HG03354 (cell line): ENCODE results near the gene KRT24.
"Not testable (repeated sequence)": the region's sequence is repeated elsewhere in the genome, so short reads cannot be mapped to it uniquely, and the experiment has no call there.

Experiments used
- ATAC-seq: cut with Tn5 transposase; IDR thresholded peaks from one replicate; pipeline ENCODE4 v1.9.1; 2021; ENCODE audit warnings: mild to moderate bottlenecking; ENCODE audit not compliant: unreplicated experiment, poor library complexity, severe bottlenecking

Gene KRT24

DNA sequence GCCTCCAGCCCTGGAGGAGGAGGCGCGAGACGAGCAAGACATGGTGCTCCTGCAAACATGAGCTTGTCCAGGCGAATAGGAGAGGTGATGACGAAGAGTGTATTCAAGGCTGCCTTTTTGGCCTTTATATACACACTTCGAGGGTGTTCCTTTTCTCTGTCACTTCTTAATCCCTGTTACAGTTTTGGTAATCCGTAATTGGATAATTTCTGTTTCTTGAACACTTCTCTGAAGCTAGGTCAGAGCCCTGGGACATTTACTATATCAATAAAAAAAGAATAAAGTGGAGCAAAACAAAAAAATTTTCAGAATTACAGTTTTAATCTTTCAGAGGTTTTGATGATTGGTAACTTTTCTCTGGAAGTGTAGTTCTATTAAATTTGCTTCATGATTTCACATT, at the start of gene KRT24:
Gene KRT24 (minus strand): TSS at position 101 of the 400 bp plus-strand sequence. CDS start 59 bp downstream, at position 42.
- ATAC-seq, result no peak

DNA sequence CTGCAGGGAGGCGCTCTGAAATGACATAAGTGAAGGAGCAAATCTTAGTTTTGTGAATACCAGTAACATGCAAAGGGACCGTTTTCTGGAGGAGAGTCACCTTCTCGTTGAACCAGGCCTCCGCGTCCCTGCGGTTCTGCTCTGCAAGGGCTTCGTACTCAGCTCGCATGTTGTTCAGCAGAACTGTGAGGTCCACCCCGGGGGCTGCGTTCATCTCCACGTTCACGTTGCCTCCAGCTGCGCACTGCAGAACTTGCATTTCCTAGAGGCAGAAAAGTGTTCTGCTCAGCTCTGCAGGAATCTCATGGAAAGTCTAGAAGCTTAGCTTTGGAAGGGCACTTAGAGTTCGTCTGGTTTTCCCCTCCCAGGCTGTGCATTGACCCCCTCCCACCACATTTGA, 47.5 kb upstream of the KRT24 start:
- ATAC-seq, result no peak

DNA sequence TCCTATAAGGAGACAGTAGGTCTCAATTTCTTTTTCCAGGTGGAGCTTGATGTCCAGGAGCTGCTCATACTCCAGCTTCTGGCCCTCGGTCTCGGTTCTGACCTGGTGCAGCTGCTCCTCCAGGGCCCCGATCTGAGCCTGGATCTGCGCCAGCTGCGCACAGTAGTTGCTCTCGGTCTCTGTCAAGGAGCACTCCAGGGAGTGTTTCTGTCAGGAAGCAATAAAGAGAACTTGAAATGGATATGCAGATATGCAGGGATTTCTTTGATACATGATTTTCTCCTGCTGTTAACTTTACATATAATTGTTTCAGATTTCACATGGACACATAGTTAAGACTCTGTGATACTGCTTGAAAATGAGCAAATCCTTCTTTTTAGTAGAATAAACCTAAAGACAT, 46.8 kb upstream of the KRT24 start:
- ATAC-seq, result no peak

DNA sequence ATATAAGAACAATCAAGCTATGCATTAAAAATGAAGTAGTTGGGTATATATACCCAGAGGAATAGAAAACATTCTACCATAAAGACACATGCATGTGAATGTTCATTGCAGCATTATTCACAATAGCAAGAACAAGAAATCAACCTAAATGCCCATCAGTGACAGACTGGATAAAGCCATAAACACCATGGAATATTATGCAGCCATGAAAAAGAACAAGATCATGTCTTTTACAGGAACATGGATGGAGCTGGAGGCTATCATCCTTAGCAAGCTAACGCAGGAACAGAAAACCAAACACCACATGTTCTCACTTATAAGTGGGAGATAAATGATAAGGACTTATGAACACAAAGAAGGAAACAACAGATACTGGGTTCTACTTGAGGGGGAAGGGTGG, 45.1 kb upstream of the KRT24 start:
- not testable (repeated sequence) for ATAC-seq

DNA sequence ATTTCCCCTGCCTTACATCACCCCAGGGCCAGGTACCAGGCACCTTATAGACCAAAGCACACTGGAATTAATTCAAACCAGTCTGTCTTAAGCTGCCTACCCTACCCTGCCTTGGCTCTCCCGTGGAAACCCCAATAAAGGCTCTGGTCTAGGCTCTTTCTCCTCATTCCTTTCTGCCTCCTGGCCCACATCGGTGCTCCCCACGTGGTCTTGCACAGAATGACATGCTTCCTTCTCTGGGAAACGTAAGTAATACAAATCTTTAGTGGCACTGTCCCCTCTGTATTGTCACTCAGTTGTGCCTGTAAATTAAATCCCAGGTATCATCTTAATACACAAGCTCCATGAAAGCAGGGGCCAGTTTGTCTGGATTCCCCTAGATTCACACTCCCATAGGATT, 35.0 kb upstream of the KRT24 start:
- ATAC-seq, result no peak

DNA sequence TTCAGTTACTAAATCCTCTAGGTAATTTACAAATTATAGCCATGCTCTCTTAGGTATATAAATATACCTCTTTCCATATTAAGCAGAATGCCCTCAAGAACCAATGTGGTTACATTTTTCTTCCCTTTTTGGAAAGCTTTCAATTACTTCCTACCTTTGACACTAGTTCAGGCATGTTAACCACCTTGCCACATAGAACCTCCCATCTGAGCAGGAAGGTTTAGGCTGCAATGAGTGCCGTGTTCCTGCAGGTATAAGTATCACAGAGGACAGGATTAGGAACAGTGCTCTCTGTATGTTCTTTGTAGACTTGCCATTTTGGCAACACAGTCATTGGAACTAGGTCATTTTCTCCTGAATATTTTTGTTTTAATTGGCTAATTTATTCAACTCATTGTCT, 31.5 kb upstream of the KRT24 start:
- no peak for ATAC-seq

DNA sequence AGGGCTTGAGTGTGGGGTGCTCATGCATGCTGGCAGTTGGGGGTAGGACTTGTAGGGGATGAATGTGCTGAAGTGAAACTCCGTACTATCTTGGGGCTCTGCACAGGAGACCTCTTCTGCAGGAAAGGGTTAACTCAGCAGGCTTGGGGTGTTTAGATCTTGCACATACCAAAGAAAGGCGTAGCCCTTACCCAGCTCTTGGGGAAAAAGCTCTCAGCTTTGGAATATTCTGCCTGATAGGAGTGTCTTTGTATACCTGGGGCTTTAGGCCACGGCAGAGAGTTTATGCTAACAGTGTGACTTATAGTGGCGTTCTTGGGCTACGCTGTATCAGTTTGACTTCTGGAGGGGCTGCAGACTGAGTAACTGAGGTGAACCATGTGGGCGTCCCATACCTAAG, 30.5 kb upstream of the KRT24 start:
- ATAC-seq, result no peak

DNA sequence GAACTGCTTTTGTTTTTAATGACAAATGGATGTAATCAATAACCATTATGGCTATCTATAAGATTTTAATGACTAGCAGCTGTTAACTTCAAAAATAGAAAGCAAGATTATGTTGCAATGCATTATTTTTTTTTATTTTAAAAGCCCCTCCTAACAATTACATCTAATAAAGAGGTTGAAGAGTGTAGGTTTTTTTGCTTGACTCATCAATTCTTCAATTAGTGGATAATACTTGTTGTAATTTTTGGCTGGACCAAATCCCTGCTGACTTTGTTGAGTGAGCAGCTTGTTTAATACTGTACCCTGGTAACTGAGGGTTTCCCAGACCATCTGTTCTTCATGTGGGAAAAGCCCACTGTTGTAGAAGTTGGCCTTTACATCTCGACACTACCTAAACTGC, 27.4 kb upstream of the KRT24 start:
- ATAC-seq, result no peak

DNA sequence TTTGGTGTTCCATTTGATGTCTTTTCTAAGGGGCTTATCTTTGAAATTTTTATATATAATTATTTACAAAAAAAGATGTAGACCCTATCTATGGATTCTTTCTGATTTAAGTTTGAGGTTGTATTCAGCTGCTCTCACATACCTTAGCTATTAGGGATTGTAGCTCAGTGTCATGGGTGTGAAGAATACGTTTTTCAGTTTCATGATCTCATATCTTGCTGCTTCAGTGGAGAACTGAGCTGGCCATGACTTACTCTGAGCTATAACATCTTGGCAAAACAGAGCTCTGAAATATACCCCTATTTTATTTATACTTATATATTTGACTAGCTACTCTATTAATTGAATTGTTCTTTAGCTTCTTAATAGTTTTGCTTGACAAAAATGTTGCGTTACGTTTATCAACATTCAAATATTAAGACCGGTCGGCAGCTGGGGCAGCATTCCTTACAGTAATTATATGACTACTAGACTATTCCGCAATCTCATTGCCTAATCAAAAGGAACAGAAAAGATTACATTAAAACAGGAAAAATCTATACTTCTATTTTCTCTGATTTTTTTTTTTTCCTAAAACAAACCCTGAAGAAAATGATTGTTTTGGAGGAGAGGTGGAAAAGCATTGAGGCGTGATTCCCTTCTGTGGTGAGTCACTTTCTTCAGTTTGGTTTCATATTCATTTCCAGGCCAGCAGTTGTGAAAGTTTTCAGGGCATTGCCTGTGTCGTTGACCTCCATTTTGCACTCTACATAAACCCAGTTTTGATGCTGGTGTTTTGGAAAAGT, 24.1 kb upstream of the KRT24 start:
- no peak for ATAC-seq

DNA sequence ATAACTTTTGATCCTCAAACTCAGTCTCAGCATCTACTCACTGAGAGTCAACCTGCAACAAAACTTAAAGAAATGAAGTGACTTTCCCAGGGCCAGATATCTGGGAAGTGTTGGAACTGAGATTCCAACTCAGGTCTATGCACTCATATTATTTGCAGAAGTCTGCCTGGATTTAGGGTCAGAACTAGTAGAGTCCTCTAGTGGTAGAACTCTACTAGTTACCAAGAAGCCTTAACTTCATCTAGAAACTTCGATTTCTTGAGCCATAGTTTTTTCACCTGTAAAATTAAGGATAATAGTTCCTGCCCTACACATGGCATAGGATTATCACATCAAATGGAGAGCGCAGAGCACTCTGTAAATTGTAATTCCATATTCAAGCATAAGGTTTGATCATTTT, 23.4 kb upstream of the KRT24 start:
- ATAC-seq, result no peak

DNA sequence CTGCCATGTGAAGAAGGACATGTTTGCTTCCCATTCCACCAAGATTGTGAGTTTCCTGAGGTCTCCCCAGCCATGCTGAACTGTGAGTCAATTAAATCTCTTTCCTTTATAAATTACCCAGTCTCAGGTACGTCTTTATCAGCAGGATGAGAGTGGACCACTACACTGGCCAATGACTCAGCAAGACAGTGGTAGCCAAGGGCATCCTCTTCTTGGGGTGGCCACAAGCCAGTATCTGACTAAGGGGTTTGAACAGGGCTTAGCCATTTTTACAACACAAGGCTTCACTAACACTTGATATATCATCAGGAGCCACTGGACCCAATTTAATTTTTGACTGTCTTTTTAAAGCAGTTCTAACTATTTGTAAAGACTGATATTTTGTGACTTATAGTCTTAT, 21.1 kb upstream of the KRT24 start:
- ATAC-seq, result no peak

DNA sequence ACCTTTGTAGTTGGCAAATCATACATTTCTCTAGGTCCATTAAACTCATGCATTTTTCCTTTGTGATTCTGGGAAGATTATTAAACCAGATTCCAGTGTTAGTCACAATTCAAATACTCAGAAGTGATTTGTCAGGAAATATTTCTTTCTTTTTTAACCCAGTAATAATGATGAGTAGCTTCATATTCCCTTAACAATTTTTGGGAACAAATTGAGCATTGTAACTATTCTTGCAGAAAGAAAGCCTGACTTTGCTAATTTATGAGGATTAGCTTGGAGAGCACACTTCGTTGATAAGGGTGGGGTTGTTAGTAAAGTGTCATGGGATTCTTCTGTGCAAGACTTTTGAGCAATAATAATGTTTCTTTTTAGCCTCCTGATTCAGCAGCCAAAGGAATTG, 18.7 kb upstream of the KRT24 start:
- no peak for ATAC-seq

DNA sequence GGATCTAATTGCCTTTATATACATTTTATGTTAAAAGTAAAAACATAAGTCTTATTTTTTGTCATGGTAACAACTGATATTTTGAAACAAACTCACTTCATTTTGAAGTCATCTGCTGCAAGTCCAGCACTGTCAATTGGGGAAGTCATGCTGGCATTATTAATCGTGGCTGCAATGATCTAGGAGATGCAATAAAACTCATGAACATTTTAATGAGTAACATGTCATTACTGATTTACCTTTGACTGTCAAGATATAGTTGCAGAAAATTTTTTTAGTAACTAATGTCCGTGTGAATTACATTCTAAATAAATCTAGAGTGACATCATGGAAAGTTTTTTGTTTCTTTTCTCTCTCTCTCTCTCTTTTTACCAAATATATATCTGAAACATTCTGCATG, 17.3 kb upstream of the KRT24 start:
- no peak for ATAC-seq

DNA sequence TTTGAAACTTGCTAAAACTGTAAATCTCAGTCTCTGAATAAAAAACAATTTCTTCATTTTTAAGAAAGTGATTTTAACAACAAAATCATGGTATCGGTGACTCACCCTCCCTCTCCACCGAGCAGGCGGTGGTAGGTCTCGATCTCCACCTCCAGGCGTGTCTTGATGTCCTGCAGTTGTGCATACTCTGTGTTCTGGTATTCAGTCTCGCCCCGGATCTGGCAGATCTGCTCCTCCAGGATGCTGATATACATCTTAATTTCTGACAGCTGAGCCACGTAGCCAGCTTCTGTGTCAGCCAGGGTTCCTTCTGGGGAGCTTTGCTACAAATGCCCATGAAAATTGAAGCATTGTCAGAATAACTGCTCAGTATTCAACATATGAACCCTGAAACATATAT, 15.4 kb upstream of the KRT24 start:
- ATAC-seq, result no peak

DNA sequence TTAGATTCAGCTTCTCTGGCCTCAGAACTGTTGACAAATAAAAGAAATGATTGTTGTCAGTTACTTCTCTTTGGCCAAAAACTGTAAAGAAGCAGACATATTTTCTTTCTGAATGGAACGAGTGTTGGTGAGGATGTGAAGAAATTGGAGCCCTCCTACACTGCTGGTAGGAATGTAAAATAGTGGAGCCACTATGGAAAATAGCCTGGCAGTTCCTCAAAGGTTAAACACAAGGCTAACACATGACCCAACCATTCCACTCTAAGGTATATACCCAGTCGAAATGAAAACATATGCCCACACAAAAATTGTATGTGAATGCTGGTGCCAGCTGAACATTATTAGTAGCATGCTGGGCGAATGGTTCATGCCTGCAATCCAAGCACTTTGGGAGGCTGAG, 14.2 kb upstream of the KRT24 start:
- no peak for ATAC-seq

DNA sequence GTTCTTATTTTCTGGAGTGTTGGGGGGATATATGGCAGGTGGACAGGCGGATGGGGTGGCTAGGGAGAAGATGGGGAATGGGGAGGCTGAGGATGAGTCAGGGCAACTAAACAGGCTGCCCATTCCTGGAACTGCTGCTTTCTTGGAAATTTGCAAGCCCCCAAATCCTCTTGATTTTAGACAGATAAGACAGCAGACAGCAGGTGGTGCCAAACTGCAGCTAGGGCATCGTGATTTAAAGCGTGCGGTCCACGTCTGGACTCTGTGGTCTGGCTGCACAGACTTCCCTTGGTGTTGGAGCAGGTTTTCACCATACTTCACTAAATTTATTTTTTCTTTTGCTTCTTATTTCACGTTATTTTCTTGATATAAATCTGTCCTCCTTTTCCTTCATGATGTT, 10.9 kb upstream of the KRT24 start:
- ATAC-seq, result no peak

DNA sequence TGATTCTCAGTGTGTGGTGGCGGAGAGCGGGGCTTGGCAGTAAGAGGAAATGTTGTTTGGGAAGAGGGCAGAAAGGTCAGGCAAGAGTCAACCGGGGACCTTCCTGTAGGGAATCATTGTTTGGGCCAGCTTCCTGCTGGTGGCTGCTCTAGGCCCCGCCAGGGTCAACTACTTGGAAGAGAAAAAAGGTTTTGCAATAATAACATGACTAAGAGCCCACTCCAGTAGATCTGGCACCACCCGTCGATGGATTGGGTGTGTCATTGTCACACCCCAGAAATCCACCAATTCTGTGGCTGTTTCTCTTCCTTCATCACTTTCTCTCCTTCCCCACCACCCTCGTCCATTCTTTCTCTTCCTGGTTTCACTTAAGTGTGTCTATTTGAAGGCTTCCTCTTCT, 4.2 kb upstream of the KRT24 start:
- ATAC-seq, result no peak

DNA sequence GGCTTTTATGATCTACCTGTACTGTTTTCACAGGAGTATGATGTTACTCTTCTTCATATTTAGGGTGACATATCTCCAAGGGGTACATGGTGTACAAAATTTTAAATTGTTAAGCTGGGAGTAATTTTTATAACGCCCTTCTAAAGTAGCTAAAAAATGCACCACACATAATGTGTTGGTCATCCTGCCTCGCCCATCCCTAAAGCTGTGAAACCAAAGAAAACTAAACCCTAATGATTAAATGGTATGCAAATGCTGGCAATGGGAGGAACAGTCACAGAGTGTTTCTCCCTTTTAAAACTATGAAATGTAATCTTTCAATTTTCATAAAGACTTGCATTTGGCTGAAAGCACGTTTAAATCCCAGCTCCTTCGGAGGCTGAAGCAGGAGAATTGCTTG, 2.0 kb upstream of the KRT24 start:
- ATAC-seq, result no peak

DNA sequence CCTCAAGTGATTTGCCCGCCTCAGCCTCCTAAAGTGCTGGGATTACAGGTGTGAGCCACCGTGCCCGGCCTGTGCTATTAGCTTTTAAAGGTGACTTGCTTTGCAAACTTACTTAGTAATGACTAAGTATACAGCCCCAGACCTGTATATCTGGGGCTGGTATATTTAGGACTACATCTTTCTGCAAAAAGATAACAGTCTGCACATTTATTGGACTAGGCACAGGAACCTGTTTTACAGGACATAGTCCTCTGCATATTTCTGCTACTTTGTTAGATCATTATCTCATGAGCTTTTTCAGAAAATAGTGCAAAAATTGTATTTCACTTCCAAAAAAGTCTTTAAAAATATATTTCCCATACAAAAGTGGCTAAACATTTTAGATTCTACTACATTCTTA, 1.3 kb downstream of the KRT24 start:
- no peak for ATAC-seq

DNA sequence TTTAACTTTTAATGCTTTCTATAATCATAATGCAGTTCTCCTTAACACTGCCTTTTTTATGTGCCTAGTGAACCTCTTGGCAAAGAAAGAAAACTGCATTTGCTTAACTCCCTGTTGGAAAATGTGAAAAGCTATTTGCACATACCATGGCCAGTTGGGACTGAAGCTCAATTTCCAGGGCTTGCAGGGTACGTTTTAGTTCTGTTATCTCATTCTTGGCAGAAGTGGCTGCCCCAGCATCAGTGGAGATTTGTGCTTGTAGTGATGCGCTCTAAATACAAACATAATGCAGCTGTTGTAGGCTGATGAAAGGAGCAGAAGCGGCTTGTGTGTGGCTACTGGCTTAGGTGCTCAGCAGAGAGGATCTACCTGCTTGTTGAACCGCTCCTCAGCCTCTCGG, 3.7 kb downstream of the KRT24 start:
- no peak for ATAC-seq

DNA sequence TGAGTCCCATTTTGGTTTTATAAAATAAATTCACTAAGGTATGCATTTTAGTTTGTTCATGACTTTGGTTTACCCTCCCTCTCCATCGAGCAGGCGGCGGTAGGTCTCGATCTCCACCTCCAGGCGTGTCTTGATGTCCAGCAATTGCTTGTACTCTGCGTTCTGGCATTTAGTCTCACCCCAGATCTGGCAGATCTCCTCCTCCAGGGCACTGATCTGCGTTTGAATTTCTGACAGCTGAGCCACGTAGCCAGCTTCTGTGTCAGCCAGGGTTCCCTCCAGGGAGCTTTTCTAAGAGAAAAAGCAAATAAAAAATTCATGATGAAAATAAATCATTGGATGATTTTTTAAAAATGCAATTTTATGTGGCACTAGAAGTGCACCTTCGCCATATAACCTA, 4.2 kb downstream of the KRT24 start:
- ATAC-seq, result no peak

DNA sequence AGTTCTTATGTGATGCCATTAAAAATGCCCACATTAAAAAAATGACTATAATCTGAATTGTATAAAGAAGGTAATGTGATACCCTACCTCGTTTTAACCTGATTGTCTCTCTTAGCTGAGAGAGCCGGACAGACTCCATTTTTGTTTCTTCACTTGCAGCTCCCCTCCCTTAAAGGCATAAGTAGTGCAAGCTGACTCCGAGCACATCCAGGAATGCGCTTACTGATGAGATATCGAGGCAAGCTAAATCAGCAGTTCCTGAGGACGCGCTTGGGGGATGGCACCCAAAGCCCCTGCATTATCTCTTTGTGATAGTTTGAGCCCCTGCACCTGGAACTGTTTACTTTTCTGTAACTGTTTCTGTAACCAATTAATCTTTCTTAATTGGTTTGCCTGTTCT, 6.3 kb downstream of the KRT24 start:
- ATAC-seq, result no peak
